Astrocyte of the cerebellum (primary cell): ENCODE results near the gene WNT6.

Source experiments
- DNase-seq: peaks from one replicate; pipeline ENCODE4 v3.0.0-alpha.2; 2011; ENCODE audit warnings: low read depth
- H3K4me3 ChIP-seq: 2 replicates; pipeline ENCODE4 v1.5.1; 2011; ENCODE audit warnings: mild to moderate bottlenecking, low read depth, low read length, moderate library complexity
- in situ Hi-C: cut with HindIII; loops from 2 replicates; pipeline ENCODE4 v1.10.0; 2017; ENCODE audit warnings: low sequenced_read_pairs
- TF ChIP-seq, protein P1 (sequence below): IDR thresholded peaks from 2 replicates; pipeline ENCODE4 v1.5.1; 2012; ENCODE audit warnings: low read length, low read depth, moderate library complexity, mild to moderate bottlenecking; ENCODE audit errors: missing control alignments

Gene WNT6

DNA sequence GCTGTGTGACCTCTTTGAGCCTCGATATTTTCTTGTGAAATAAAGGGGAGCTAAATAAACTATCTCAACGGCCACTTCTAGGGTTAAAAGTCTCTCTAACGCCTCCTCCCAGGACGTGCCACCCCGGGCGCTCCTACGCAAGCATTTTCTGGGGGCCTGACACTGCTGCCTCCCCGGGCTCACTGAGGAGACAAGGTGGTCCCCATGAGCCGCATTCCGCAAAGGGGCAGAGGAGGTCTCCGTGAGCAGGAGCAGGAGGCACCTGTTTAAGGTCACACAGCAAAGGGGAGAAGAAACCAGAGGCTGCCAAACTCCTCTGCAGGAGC lies 20.1 kb downstream of the WNT6 start:
- DNase-seq, result no peak
- TF ChIP-seq, protein P1, sequence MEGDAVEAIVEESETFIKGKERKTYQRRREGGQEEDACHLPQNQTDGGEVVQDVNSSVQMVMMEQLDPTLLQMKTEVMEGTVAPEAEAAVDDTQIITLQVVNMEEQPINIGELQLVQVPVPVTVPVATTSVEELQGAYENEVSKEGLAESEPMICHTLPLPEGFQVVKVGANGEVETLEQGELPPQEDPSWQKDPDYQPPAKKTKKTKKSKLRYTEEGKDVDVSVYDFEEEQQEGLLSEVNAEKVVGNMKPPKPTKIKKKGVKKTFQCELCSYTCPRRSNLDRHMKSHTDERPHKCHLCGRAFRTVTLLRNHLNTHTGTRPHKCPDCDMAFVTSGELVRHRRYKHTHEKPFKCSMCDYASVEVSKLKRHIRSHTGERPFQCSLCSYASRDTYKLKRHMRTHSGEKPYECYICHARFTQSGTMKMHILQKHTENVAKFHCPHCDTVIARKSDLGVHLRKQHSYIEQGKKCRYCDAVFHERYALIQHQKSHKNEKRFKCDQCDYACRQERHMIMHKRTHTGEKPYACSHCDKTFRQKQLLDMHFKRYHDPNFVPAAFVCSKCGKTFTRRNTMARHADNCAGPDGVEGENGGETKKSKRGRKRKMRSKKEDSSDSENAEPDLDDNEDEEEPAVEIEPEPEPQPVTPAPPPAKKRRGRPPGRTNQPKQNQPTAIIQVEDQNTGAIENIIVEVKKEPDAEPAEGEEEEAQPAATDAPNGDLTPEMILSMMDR, result no peak
- in situ Hi-C loops, result no loop called here
- H3K4me3 ChIP-seq, result no peak overlapping the region

DNA sequence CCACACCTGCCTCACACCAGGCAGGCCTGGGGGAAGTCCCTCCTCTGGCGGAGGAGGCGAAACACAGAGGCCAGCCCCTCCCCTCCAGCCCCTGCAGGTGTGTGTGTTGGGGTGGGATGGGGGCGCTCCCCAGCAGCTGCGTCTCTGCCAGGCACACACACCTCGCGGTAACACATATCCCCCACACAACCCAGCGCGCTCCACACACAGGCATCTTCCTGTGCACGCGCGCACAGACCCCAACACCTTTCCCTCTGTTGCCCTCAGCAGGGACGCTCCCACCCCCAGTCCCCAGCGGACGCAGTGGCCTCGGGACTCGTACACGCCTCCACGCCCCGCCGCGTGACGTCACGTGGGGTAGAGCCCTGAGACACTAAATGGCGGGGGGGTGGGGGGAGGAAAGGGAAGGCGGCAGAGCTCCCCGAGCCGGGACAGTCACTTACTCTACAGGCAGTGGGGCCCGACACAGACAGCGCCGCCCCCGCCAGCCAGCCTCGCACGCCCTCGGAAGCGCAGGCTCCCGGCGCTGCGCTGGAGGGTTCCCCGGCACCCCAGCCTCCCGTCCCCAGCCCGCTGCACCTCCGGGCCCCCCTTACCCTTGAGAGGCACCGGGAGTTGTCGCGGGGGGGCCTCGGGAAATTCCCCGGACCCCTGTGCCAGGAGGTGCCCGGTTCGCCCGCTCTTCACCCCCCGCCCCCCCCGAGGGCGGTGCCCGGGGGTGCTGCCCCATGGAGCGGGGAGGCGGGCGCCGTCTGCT lies 20.7 kb downstream of the WNT6 start, which contains the start of gene WNT10A:
TSS of gene WNT10A (plus strand) at position 751 of the 757 bp plus-strand sequence. CDS start 144 bp downstream, outside the sequence.
- in situ Hi-C loops, result no loop called here
- DNase-seq, result no peak
- TF ChIP-seq, protein P1, result no peak

DNA sequence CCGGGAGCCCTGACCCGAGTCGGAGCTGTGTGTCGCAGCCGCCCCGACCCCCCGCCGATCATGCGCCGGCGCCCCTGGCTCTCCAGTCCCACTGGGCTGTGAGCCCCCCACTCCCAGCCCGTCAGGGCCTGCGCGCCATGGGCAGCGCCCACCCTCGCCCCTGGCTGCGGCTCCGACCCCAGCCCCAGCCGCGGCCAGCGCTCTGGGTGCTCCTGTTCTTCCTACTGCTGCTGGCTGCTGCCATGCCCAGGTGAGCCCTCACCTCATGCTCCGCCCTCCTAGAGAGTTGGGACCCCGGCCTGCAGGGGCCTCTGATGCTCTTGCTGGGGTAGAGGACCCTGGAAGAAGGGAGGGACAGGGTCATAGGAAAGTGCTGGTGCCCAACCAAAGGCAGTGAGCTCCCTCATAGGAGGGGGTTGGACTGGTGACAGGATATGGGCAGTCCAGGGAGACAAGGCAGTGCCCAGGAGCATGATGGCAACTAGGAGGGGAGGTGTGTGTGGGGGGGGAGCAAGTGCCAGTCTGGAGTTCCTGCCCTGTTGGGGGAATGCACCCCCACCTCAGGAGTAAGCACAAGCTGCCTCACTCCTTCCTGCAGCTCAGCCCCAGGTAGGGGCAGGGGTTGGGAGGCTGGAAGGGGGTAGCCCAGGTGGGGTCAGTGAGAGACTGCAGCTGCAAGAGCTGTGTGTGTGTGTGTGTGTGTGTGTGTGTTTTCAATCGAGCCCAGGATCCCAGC lies 21.4 kb downstream of the WNT6 start:
- no peak overlapping the region for H3K4me3 ChIP-seq
- no peak for DNase-seq
- in situ Hi-C loops, result no loop called here
- TF ChIP-seq, protein P1, result no peak

More for the DNA sequence above, 20.7 kb downstream of the WNT6 start, which contains the start of gene WNT10A:
- H3K4me3 ChIP-seq, result no peak within 1 kb of the TSS

GRCh38 chr2:218881744-218882460 lies 22.3 kb downstream of the WNT6 start:
- in situ Hi-C loops, result no loop called here
- no peak for DNase-seq
- TF ChIP-seq, protein P1, result no peak
- H3K4me3 ChIP-seq, result no peak overlapping the region

GRCh38 chr2:218882461-218882816 lies 22.8 kb downstream of the WNT6 start:
- H3K4me3 ChIP-seq, result no peak overlapping the region
- no peak for DNase-seq
- TF ChIP-seq, protein P1, result no peak
- in situ Hi-C loops, result no loop called here

- in situ Hi-C loops, result no loop called here
- H3K4me3 ChIP-seq, result no peak overlapping the region
- no peak for DNase-seq
- TF ChIP-seq, protein P1, result no peak
Measured at GRCh38 chr2:218882866-218883366, 23.3 kb downstream of the WNT6 start.
